ENCODE data around the gene KLHL25. TPM values are rescaled to one million over a fixed set of nuclear protein-coding genes. Genes with fewer than 3 reads are reported as not detected.
"Not testable (repeated sequence)": the region's sequence is repeated elsewhere in the genome, so short reads cannot be mapped to it uniquely, and the experiment has no call there.

Gene KLHL25
- total and polyA plus RNA-seq, 11 donors = 2.2 to 12.9 (median 4.3) TPM

DNA sequence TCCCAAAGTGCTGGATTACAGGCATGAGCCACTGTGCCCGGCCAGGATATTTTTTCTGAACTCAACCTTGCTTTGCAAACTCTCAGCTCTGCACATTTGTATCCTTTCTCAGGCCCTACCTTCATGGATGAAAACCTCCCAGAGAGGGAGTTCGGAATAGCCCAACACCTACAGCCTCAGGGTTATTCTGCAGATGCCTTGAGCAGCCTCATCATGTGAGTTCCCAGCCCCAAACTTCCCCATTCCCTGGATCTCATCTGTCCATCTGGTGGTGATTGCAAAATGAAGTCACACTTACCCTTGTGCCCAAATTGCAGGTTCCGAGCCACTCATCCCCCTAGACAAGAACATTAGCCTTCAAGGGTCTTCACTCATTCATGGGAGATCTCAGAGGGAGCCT, 39.9 kb upstream of the KLHL25 start:
- WGBS, 4 donors = 87 to 95% (median 92%) methylated on average over 3 of the region's 3 CpGs
- H3K27ac ChIP-seq = no peak overlapping the region
- DNase-seq (no peak), ATAC-seq (no peak)
- no peaks in the 10 kb centered on the region for H3K36me3 ChIP-seq
- no peaks in the 10 kb centered on the region for H3K9me3 ChIP-seq
- H3K27me3 ChIP-seq = no peaks in the 10 kb centered on the region
- peaks cover 0 to 4% (median 0%) of the 10 kb centered on the region in 12 donors for H3K4me1 ChIP-seq
- no peak overlapping the region for H3K4me3 ChIP-seq
- TF ChIP-seq CTCF (IDR thresholded peaks at IDR 0.05) (no peak), POLR2A (IDR thresholded peaks at IDR 0.05) (no peak)
- intact Hi-C loops (cut with DNase I) = loop anchor here (5.0 to 10.0 kb wide), 14 partner anchors 37 to 540 kb away; partner anchors contain the start of gene KLHL25 (in 2 of the 10)

GRCh38 chr15:85832394-85832793, 37.7 kb upstream of the KLHL25 start:
- Histone ChIP-seq H3K4me3 (no peak overlapping the region), H3K36me3 (no peaks in the 10 kb centered on the region), H3K9me3 (no peaks in the 10 kb centered on the region), H3K27ac (no peak overlapping the region), H3K27me3 (no peaks in the 10 kb centered on the region), H3K4me1 (peaks cover 0 to 4% (median 0%) of the 10 kb centered on the region in 12 donors)
- 82 to 94% (median 89%) methylated on average over 4 of the region's 4 CpGs for WGBS, 4 donors
- TF ChIP-seq CTCF (IDR thresholded peaks at IDR 0.05) (no peak), POLR2A (IDR thresholded peaks at IDR 0.05) (no peak)
- intact Hi-C loops (cut with DNase I) = loop anchor here (5.0 to 10.0 kb wide), 11 partner anchors 75 to 538 kb away; no protein-coding TSS in a partner anchor
- DNase-seq (no peak), ATAC-seq (no peak)

DNA sequence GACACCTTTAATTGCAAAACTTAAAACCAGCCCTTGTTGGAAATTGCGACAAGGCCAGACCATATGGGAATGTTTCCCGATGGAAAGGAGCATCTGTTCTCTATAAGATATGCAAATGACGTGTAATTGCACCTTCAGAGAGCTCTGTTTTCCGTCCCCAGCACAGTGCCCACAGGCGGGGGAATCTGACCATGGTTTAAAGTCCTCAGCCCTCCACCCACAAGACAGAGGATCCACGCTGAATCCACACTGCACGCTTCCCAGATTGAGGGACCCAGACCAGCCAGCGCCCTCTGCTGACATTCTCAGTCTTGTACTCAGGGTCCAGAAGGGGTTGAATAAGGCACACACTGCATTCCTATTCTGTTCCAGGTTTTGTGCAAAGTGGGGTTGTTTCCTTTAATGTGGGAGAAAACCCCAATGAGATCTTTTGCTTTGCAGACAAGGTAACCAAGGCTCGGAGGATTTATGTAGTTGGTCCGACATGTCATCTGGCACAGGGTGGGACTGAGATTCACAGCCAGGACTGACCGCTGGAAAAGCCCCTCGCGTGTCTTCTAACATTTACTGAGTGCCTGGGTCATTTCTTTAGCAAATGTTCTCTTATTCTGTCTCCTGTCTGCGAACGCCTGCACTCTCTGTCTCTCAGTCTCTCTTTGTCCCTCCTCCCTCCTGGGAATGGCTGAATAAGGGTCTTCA, 36.8 kb upstream of the KLHL25 start:
- Histone ChIP-seq H3K36me3 (no peaks in the 10 kb centered on the region), H3K4me1 (peaks cover 0 to 4% (median 0%) of the 10 kb centered on the region in 12 donors), H3K27ac (no peak overlapping the region), H3K4me3 (no peak overlapping the region), H3K27me3 (no peaks in the 10 kb centered on the region), H3K9me3 (no peaks in the 10 kb centered on the region)
- peak; percentile 55 to 92 (median 85) for ATAC-seq
- TF ChIP-seq CTCF (IDR thresholded peaks at IDR 0.05) (peak; percentile 45 to 74 (median 64)), POLR2A (IDR thresholded peaks at IDR 0.05) (no peak)
- intact Hi-C loops (cut with DNase I) = loop anchor here (1.0 to 10.0 kb wide), 14 partner anchors 69 to 537 kb away; no protein-coding TSS in a partner anchor
- 55 to 62% (median 59%) methylated on average over 15 of the region's 15 CpGs for WGBS, 4 donors
- DNase-seq = peak in 4 of 5 donors; percentile 60 to 71 (median 65)

DNA sequence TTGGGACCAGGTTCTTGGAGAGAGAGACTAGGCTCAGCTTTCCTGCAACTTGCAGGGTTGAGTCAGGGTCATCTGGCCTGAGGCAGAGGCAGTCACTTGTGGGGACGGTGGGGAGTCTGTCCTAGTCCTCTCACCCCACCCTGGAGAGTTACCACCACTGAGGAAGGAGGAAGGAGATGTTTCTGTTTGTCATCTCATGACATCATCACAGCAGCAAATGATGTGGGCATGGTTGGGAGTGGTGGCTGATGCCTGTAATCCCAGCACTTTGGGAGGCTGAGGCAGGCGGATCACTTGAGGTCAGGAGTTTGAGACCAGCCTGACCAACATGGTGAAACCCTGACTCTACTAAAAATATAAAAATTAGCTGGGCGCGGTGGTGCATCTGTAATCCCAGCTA, 35.0 kb upstream of the KLHL25 start:
- not testable (repeated sequence) for DNase-seq, H3K27ac ChIP-seq, H3K27me3 ChIP-seq, H3K9me3 ChIP-seq, H3K36me3 ChIP-seq, ATAC-seq, H3K4me1 ChIP-seq, H3K4me3 ChIP-seq
- WGBS, 4 donors = 78 to 94% (median 92%) methylated on average over 4 of the region's 4 CpGs
- intact Hi-C loops (cut with DNase I) = loop anchor here (2.0 to 10.0 kb wide), 13 partner anchors 67 to 535 kb away; no protein-coding TSS in a partner anchor
